ENCODE results near the gene AFF1. TPM values are rescaled to one million over a fixed set of nuclear protein-coding genes. Genes with fewer than 3 reads are reported as not detected.

Gene AFF1
- total and polyA plus RNA-seq, 2 of the 4 experiments (the other 2 are of a cell fraction) = 7.0 to 9.6 TPM

GRCh38 chr4:87031920-87032319 lies 97.1 kb downstream of the AFF1 start:
- Histone ChIP-seq H3K36me3 (ENCODE audit: control insufficient read depth, insufficient read depth, low read length) (no peaks in the 10 kb centered on the region; the same call in 1 of the 2 replicates), H3K9ac (ENCODE audit: low read depth, low read length) (no peak overlapping the region), H3K79me1 (ENCODE audit: low read depth in 1 of 2, low read length in 2 of 2) (peaks cover 45 to 78% of the 10 kb centered on the region in 2 experiments), H3K27ac (ENCODE audit: insufficient read depth, low read length) (no peak overlapping the region), H3K14ac (replicated peaks; ENCODE audit: low read depth, low read length) (no peak overlapping the region), H4K91ac (ENCODE audit: insufficient read depth, low read depth, low read length) (no peak overlapping the region), H3K23ac (ENCODE audit: low read depth, low read length) (no peak overlapping the region), H4K8ac (ENCODE audit: low read depth in 2 of 2, low read length in 2 of 2) (no peak overlapping the region), H3K18ac (ENCODE audit: low read depth, low read length) (no peak overlapping the region), H2BK5ac (ENCODE audit: low read depth, low read length, poor library complexity, severe bottlenecking) (no peak overlapping the region), H2BK20ac (ENCODE audit: low read depth, low read length) (no peak overlapping the region), H4K20me1 (ENCODE audit: insufficient read depth, low read length) (peaks cover 33% of the 10 kb centered on the region), H3K4ac (ENCODE audit: low read depth, low read length) (no peak overlapping the region), H2AK9ac (replicated peaks; ENCODE audit: low read depth, low read length, poor library complexity) (no peak overlapping the region), H4K5ac (ENCODE audit: low read depth, low read length) (no peak overlapping the region), H3K9me3 (ENCODE audit: control insufficient read depth, insufficient read depth, low read length) (no peaks in the 10 kb centered on the region), H3K27me3 (ENCODE audit: control insufficient read depth, insufficient read depth, low read length) (no peaks in the 10 kb centered on the region), H3K56ac (ENCODE audit: extremely low read depth, insufficient read depth, low read length) (no peak overlapping the region), H2AK5ac (ENCODE audit: low read depth, low read length) (no peak overlapping the region), H2BK15ac (ENCODE audit: low read depth, low read length) (no peak overlapping the region), H3K4me2 (ENCODE audit: low read depth, low read length) (peak overlapping the region; percentile 89), H3K4me3 (ENCODE audit: insufficient read depth, low read depth, low read length) (peak overlapping the region; percentile 4; the same call in 1 of the 2 replicates), H2AFZ (replicated peaks; ENCODE audit: low read length, poor library complexity) (no peak overlapping the region), H3K9me1 (ENCODE audit: insufficient read depth, low read length) (peaks cover 12% of the 10 kb centered on the region; the same call in 1 of the 2 replicates), H2BK120ac (ENCODE audit: low read depth, low read length) (no peak overlapping the region), H3K4me1 (ENCODE audit: control insufficient read depth, insufficient read depth, low read length) (peaks cover 21% of the 10 kb centered on the region)
- dilution Hi-C loops (cut with HindIII; ENCODE audit: low sequenced_read_pairs, unreplicated experiment) = no loop called here
- ATAC-seq (ENCODE audit: low read depth) (no peak), DNase-seq (no peak)
- no CpG with 5 or more reads among the region's 2 CpGs for WGBS, 2 experiments (ENCODE audit: extremely low coverage in 2 of 2, insufficient read length in 1 of 2)
- POLR2A ChIA-PET (ENCODE audit: unreplicated experiment) = no interaction called here
- in situ Hi-C loops (cut with MboI; ENCODE audit: low sequenced_read_pairs) = no loop called here
- intact Hi-C loops (cut with micrococcal nuclease) = no loop called here
- BruUV-seq (replicated peaks) = no TSS peak
- CTCF ChIA-PET = no interaction called here
- no peak for TF ChIP-seq FOS (IDR thresholded peaks at IDR 0.05; ENCODE audit: low read depth, low read length)
- no peak for TF ChIP-seq RAD21 (IDR thresholded peaks at IDR 0.05; ENCODE audit: low read length)
- TF ChIP-seq MXI1 (IDR thresholded peaks at IDR 0.05; ENCODE audit: borderline replicate concordance, low read depth, low read length) = no peak
- TF ChIP-seq CTCF (conservative IDR thresholded peaks at IDR 0.05; ENCODE audit: low read depth, low read length) = no peak
- no peak for TF ChIP-seq RCOR1 (IDR thresholded peaks at IDR 0.05; ENCODE audit: insufficient replicate concordance, low read length)
- TF ChIP-seq POLR2A (IDR thresholded peaks at IDR 0.05; ENCODE audit: low read depth, low read length) = no peak
- TF ChIP-seq, protein P1, sequence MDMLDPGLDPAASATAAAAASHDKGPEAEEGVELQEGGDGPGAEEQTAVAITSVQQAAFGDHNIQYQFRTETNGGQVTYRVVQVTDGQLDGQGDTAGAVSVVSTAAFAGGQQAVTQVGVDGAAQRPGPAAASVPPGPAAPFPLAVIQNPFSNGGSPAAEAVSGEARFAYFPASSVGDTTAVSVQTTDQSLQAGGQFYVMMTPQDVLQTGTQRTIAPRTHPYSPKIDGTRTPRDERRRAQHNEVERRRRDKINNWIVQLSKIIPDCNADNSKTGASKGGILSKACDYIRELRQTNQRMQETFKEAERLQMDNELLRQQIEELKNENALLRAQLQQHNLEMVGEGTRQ (IDR thresholded peaks at IDR 0.05; ENCODE audit: low read depth, low read length) = no peak
- no peak for TF ChIP-seq BHLHE40 (IDR thresholded peaks at IDR 0.05; ENCODE audit: low read depth, low read length)
- no peak for TF ChIP-seq ELK1 (IDR thresholded peaks at IDR 0.05; ENCODE audit: borderline replicate concordance, low read depth, low read length)
- no peak for TF ChIP-seq SMC3 (IDR thresholded peaks at IDR 0.05; ENCODE audit: low read depth, low read length)
- TF ChIP-seq CHD1 (IDR thresholded peaks at IDR 0.05; ENCODE audit: low read depth, low read length) = no peak

Data from IMR-90 (cell line).